GM19438 (cell line): ENCODE results near the gene DTNBP1.
"Not testable (repeated sequence)": the region's sequence is repeated elsewhere in the genome, so short reads cannot be mapped to it uniquely, and the experiment has no call there.

ENCODE experiments used
- ATAC-seq: cut with Tn5 transposase; IDR thresholded peaks from one replicate; pipeline ENCODE4 v1.9.1; 2021; ENCODE audit warnings: low read depth; ENCODE audit not compliant: unreplicated experiment

DTNBP1 gene

DNA sequence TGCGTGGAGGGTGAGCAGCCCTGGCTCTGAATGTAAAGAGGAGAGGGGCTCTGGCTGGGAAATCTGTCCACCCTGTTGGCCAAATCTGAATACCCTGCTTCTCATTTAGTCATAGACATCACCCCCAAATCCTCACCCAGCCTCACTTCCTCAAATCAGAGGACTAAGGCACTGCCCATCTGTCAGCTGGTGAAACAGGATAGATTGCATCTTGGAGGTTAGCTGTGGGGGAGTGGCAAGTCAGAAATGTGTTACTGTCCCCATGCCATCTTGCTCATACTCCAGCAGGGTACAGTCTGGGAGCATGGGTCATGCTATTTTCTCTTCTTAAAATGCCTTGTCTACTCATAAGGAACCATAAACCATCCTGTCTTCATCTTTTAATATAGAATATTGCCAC, 9.5 kb upstream of the DTNBP1 start:
- ATAC-seq = no peak

DNA sequence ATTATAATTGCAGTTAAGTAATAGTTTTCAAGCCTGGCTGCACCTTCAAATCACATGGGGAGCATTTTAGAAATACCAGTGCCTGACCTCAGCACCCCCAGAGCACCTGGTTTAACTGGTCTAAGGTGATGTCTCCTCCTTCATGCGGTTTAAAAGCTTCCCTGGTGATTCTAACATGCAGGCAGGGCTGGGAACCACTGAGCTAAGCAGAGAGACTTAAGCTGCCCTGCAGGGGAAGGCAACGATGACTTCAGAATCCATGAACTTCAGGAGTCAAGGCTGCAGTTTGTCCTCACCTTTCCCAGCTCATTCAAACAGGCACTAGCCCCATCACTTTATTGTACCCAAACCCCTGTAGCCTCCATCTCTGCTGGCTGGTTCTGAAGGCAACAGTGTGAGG, 6.1 kb upstream of the DTNBP1 start:
- ATAC-seq = no peak

DNA sequence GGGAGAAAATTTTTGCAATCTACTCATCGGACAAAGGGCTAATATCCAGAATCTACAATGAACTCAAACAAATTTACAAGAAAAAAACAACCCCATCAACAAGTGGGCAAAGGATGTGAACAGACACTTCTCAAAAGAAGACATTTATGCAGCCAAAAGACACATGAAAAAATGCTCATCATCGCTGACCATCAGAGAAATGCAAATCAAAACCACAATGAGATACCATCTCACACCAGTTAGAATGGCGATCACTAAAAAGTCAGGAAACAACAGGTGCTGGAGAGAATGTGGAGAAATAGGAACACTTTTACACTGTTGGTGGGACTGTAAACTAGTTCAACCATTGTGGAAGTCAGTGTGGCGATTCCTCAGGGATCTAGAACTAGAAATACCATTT, 4.1 kb upstream of the DTNBP1 start:
- ATAC-seq = not testable (repeated sequence)

DNA sequence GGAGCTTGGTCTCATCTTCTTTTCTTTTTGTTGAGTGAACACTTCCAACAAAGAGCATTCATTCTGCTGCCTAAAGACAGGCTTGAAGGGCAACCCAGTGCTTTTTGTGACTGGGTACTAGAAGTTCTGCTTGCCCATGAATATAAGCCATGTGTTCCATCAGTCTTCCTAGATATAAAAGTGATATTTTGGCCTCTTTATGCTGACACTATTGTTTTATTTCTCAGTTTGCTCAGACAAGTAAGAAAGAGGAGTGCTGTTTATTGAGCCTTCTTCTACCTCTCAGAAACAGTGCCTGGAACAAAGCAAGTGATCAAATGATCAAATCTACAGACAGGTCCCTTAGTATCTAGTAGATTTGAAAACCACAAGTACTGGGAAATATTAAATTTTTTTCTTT, 2.4 kb upstream of the DTNBP1 start:
- no peak for ATAC-seq

DNA sequence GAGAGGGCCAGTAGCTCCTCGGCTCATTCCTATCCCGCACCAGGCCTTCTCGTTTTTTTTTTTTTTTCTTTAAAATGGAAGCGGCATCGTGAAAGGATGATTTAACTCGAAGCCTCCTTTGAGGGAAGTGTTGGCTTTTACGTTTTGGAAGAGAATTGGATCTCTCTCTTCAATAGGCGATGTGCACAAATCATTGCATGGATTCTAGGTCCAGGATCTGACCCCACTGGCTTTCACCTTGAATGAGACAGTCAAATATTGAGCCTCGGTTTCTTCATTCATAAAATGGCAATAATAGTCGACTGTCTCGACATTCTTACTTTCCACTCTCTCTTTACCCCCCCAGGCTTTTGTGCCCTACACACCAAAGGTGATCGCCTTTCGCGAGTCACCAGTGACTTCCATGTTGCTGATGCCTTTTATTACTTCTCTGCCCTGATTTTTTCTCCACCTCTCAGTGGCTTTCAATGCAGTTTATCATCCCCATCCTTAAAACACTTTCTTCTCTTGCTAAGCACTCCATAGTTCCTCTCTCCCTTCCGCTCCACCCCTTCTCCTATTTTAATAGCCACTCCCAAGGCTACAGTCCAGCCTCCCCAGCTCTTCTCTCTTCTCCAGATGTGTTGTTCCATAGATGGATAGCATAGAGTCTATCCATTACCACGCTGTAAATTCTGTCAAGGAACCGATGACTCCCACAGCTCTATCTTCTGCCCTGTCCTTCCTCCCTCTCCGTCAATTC, 473 bp upstream of the DTNBP1 start:
- no peak for ATAC-seq

DNA sequence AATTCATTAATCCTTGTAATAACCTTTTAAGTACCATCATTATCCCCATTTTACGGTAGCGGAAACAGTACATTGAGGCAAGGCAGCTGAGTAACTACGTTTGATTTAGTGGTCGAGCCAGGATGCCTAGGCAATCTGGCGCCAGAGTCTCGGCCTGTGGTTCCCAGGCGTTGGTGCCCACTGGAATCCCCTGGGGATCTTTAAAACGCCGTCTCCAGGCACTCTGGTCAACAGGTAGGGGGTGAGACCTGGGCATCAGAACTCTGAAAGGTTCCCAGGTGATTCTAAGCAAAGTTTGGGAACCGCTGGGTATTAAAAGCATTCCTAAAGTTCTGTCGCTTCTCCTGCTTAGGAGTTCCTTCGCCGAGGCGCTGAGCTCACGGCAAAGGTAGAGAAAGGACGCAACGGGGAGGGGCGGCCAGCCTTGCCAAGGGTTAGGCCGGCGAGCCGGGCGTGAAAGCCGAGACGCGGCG, 939 bp downstream of the DTNBP1 start:
- no peak for ATAC-seq

DNA sequence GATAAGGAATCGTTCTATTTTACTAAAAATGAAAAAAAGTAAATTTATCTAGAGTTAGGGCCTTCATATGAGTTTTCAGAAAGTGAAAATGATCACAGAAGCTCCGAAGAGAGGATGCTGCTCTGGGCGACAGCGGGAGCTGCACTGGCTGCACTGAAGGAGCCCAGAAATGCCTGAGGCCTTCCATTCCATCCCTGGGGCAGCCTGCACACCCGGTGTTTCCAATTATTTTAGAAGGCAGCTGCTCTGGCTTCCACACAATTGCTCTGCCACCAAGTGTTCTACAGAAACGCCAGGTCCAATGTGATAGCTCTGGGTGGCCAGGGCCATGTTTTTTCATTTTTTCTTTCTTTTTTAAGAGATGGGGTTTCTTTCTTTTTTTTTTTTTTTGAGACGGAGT, 3.6 kb downstream of the DTNBP1 start:
- ATAC-seq = no peak

DNA sequence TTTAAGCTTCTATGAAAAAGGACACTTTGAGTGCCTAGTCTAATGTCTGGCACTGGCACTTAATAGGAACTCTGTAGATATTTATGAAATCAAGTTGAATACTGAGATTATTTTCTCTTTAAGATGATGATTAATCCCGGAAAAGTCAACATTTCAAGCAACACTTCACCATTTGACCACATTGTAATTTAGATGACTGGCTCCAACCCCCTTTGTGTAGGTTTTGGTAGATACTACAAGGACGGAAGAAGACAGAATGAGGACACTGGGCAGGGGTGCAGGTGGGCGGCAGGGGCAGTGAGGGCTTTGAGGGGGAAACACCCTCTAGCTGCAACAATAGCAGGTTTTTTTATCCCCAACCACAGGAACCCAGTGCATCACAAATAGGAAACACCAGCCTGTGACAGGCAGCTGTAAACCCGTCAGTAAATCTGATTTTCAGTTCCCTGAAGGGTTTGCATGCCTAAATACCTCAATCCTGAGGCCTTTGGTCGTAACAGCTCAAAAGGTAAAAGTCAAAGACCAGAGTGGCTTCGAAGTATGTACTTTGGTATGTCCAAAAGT, 4.6 kb downstream of the DTNBP1 start:
- no peak for ATAC-seq

DNA sequence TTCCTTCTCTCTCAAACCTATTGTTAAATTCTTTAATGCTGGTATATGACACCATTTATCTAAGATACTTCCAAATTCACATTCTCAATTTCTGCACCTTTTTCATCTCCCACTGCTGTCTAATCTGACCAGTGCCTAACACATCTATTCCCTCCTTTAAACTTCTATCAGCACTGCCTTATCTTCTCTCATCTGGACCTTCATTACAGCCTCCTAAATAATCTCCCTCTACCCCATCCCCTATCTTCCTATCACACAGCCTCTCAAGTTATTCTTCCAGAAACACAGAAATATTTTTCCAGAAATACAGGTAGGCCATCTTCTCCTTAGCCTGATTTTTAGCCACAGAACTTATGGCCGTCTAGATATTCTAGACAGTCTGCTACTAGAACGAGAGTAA, 5.5 kb downstream of the DTNBP1 start:
- no peak for ATAC-seq

DNA sequence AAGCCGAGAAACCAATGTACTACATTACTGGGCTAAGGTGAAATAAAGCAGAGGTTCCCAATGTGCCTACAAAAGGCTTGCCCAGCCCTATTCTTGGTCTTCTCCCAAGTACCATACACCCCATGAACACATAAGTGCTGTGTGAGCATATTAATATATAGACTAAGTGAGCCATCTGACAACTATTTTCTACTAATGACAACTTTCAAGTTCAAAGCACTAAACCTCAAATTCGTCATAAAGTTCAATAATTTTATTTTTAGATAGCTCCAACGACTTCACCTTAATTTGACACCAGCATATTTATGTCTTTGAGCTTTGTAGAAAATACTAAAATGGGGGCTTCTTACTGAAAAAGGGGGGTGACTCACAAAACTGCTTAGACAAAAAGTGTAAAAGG, 6.7 kb downstream of the DTNBP1 start:
- ATAC-seq = no peak

DNA sequence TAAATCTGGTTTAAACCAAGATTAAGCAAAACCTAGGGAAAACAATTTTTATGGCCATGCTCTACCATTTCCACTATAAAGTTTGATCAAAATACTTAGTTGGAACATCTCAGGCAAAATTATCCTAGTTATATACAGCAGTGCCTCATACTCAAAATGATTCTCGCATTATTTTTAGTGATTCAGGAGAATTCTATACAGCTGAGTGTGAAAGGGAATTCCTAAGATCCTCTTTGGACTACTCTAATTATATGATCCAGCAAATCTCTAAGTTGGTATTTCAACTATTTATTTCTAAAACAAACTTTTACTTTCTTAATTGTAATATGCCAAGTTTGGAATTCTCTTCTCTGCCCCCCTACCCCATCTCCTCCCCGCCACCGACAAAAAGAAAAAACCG, 8.6 kb downstream of the DTNBP1 start:
- ATAC-seq = no peak

DNA sequence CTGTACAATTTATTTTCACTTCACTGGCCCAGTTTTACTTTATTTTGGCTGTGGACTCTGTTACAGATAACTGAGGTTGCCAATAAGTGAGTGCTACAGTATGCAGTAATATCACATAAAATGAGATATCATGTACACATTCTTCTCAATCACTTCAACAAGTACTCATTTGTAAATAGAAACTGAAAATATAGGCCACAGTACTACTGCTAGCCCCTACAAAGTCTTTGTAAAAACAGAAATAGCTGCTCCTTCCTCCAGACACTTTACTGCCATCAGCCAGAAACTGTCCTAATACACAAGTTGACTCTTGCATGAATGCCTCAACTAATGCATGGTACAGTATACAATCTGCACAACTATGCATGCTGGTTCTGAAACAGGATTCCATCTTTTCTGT, 9.2 kb downstream of the DTNBP1 start:
- no peak for ATAC-seq

DNA sequence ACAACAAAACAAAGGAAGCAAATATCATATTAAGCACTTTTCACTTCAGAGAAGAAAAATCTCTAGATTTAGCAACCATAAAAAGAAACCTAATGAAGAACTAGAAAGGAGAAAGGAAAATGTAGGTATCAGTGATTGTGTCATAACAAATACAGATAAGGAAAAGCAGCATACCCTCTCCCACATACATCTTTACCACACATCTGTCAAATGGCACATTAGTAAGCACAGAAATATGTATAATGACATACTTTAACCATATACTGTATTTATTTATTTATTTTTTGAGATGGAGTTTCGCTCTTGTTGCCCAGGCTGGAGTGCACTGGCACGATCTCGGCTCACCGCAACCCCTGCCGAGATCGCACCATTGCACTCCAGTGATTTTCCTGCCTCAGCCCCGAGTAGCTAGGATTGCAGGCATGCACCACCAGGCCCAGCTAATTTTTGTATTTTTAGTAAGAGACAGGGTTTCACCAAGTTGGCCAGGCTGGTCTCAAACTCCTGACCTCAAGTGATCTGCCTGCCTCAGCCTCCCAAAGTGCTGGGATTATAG, 12.7 kb downstream of the DTNBP1 start:
- not testable (repeated sequence) for ATAC-seq

DNA sequence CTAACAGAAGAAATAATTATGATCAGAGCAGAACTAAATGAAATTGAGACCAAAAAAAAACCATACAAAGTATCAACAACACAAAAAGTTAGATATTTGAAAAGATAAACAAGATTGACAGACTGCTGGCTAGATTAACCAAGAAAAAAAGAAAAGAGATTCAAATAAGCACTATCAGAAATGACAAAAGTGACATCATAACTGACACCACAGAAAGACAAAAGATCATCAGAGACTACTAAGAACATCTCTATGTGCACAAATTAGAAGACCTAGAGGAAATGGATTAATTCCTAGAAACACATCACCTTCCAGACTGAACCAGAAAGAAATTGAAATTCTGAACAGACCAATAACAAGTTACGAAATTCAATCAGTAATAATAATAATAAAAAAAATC, 17.9 kb downstream of the DTNBP1 start:
- no peak for ATAC-seq

DNA sequence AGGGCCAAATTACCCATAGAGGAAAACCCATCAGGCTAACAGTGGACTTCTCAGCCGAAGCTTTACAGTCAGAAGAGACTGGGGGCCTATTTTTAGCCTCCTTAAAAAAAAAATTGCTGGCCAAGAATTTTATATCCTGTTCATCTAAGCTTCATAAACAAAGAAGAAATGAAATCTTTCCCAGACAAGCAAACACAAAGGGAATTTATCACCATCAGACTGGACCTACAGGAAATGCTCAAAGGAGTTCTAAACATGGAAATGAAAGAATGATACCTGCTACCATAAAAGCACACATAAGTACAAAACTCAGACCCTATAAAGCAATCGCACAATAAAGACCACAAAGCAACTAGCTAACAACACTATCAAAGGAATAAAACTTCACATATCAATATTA, 19.3 kb downstream of the DTNBP1 start:
- no peak for ATAC-seq

DNA sequence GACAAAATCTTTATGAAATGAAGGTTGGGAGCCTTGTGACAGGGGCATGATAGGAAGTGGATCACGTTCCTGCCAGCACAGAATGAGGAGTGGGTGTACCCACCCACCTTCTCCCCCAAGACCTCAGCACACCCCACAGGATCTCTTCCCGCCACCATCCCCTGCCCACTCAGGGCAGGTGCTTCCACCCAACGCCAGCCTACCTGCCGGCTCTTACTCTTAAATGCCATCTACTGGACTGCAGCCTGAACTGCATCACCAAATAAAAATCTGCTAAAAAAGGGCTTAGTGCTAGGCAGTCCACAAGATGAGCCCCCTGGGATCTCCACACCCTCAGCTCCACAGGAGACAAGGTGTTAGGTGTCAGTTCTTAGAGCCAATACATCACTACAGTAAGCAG, 20.6 kb downstream of the DTNBP1 start:
- ATAC-seq = no peak

DNA sequence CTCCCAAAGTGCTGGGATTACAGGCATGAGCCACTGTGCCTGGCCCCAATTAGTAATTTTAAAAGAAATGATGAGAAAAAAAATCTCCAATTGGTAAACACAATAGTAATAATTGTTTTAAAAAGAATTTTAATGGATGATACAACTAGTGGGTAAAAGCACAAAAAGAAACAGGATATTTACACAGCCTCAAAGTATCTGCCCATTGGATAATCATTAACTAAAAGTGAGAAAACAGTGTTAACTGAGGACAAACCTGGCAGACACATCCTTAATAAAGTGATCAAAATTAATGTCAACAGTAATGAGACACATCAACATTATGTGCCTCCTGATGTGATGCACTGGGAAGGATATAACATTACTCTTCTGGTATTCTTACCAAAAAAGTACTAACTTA, 24.5 kb downstream of the DTNBP1 start:
- no peak for ATAC-seq

DNA sequence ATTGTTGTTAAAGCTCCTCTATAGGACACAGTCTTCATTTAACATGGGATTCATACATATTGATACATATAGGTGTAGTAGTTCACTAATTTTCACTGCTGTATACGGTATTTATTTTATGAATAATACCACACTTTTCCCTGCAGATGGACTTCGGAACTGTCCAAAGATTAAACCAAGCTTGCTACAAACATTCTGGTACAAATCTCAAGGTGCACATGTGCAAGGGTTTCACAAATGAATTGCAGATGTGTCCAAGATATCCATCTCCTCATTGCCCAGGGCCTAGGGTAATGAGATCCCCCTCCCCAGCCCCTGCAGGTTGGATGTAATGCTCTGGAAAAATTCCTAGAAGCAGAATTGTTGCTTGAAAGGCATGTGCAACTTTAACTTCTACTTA, 31.4 kb downstream of the DTNBP1 start:
- ATAC-seq = no peak

DNA sequence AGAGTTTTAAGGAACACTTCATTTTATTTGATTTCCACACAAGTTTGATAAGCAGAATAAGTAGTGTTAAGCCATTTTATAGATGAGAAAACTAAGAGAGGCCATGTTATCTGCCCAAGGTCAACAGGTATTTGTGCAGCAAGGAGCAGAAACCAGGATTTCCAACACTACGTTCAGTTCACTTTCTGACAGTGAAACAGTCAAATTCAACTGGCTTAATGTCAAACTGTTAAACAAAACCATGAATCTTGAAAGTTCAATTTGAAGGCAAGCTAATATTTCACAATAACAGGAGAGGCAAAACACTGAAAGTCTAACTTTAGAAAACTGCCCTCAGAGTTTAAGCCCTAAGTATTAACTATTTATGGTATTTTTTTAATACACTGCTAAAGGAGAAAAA, 32.6 kb downstream of the DTNBP1 start:
- ATAC-seq = no peak

DNA sequence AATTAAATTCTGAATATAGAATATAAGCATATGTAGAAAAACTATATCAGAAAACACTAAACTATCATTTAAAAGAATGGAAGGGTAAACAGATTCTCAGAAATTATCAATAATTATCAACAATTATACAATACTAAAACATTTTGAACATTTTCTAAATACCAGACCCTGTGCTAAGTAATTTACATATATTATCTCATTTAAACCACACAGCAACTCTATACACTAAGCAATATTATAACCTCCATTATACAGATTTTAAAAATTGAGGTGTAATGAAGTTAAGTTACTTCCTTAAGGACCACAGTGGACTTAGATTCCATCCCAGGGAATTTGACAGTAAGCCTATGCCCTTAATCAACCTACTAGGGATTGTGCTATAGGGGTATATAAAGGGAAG, 33.3 kb downstream of the DTNBP1 start:
- no peak for ATAC-seq

DNA sequence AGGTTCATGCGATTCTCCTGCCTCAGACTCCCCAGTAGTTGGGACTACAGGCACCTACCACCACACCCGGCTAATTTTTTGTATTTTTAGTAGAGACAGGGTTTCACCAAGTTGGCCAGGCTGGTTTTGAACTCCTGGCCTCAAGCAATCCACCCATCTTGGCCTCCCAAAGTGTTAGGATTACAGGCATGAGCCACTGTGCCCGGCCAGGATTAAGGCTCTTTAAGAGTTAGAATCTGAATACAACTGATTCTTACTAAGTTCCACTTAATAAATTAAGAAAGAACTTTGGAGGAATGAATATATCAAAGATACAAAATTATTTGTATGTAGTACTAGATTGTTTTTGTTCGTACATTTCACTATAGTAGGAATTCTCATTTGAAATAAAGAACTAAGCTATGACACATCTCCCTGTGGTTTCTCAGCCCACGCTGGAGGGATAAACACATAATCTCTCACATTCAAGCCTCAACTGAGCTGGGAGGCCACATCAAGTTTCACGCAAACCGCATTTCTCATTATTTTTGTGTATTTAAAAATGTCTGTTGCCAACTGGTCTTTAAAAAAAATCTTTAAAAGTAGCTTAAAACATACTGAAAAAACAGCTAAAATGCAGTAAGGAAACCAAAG, 34.2 kb downstream of the DTNBP1 start:
- ATAC-seq = no peak

DNA sequence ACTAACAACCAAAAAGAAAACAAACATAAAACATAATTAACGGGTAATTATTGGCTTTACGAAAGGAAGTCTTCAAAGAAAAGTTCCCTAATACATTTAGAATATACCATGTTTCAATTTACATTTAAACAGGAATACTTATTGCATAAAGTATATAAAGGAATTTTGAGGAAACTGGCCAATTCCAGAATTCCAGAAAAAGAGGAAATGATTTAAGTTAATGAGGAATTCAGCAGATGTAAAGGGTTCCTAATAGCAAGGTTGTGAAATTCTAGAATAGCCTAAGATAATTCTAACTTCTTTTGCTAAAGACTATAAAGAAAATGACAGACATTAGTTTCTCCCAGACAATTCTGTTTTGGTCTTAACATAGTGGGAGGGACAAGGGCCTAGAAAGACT, 35.0 kb downstream of the DTNBP1 start:
- ATAC-seq = no peak
